GM23338 (cell line): ENCODE results near the gene PARL. TPM values are rescaled to one million over a fixed set of nuclear protein-coding genes. Genes with fewer than 3 reads are reported as not detected.

Experiments
- ATAC-seq: fragments of 200-7000 bp; cut with Tn5 transposase; 3 replicates; pipeline ENCODE4 v1.9.1; 2020
- DNase-seq: peaks from one replicate; pipeline ENCODE4 v3.0.0-alpha.2; 2015; ENCODE audit warnings: low spot score
- H2AFZ ChIP-seq: fragments of 200-600 bp; sonication (generic); 2 replicates; pipeline ENCODE4 v1.8.0; 2016; ENCODE audit warnings: antibody characterized with exemption, mild to moderate bottlenecking, moderate library complexity
- H3F3A ChIP-seq: fragments of 200-600 bp; sonication (generic); replicated peaks from 2 replicates; pipeline ENCODE4 v1.8.0; 2017; ENCODE audit warnings: antibody characterized with exemption, mixed run types, low read depth
- H3K27ac ChIP-seq: fragments of 200-600 bp; sonication (generic); 2 replicates; pipeline ENCODE4 v1.6.1; 2016; ENCODE audit warnings: low read depth
- H3K27me3 ChIP-seq: fragments of 200-600 bp; sonication (generic); 2 replicates; pipeline ENCODE4 v1.8.0; 2016; ENCODE audit warnings: mild to moderate bottlenecking, mixed run types, moderate library complexity; ENCODE audit not compliant: insufficient read depth
- H3K36me3 ChIP-seq: fragments of 200-600 bp; sonication (generic); 2 replicates; pipeline ENCODE4 v1.8.0; 2016; ENCODE audit warnings: mild to moderate bottlenecking; ENCODE audit not compliant: insufficient read depth
- H3K4me1 ChIP-seq: fragments of 200-600 bp; sonication (generic); 2 replicates; pipeline ENCODE4 v1.8.0; 2016; ENCODE audit warnings: mild to moderate bottlenecking, moderate library complexity; ENCODE audit not compliant: insufficient read depth
- H3K4me2 ChIP-seq: fragments of 200-600 bp; sonication (generic); 2 replicates; pipeline ENCODE4 v1.7.1; 2017; ENCODE audit warnings: mixed run types
- H3K4me3 ChIP-seq: fragments of 200-600 bp; sonication (generic); 2 replicates; pipeline ENCODE4 v1.6.1; 2016; ENCODE audit warnings: mixed run types
- H3K79me2 ChIP-seq: fragments of 200-600 bp; sonication (generic); replicated peaks from 2 replicates; pipeline ENCODE4 v1.8.0; 2017; ENCODE audit warnings: mild to moderate bottlenecking; ENCODE audit not compliant: insufficient read depth
- H3K9me2 ChIP-seq: fragments of 200-600 bp; sonication (generic); 2 replicates; pipeline ENCODE4 v1.8.0; 2017; ENCODE audit not compliant: insufficient read depth
- H4K20me1 ChIP-seq: fragments of 200-600 bp; sonication (generic); replicated peaks from 2 replicates; pipeline ENCODE4 v1.8.0; 2017; ENCODE audit warnings: mild to moderate bottlenecking; ENCODE audit not compliant: insufficient read depth
- H3K27ac Mint-ChIP-seq: 2 replicates; pipeline ENCODE4 v1.8.0; 2020; ENCODE audit warnings: inconsistent platforms, mild to moderate bottlenecking, moderate library complexity, mixed read lengths
- H3K27me3 Mint-ChIP-seq: 3 replicates; pipeline ENCODE4 v1.8.0; 2022; ENCODE audit warnings: low read depth, mild to moderate bottlenecking, moderate library complexity, mixed read lengths, inconsistent platforms; ENCODE audit not compliant: insufficient read depth, poor library complexity
- H3K36me3 Mint-ChIP-seq: 3 replicates; pipeline ENCODE4 v1.8.0; 2021; ENCODE audit warnings: low read depth, mild to moderate bottlenecking, inconsistent platforms, moderate library complexity, mixed read lengths
- H3K4me1 Mint-ChIP-seq: 3 replicates; pipeline ENCODE4 v1.8.0; 2020; ENCODE audit warnings: mild to moderate bottlenecking, inconsistent platforms, mixed read lengths
- H3K4me3 Mint-ChIP-seq: 3 replicates; pipeline ENCODE4 v1.8.0; 2021; ENCODE audit warnings: moderate library complexity, mild to moderate bottlenecking, inconsistent platforms, mixed read lengths
- H3K9me3 Mint-ChIP-seq: 3 replicates; pipeline ENCODE4 v1.8.0; 2020; ENCODE audit warnings: moderate library complexity, mild to moderate bottlenecking, inconsistent platforms, mixed read lengths
- CREB1 ChIP-seq: fragments of 250-450 bp; sonication (Bioruptor Pico); IDR thresholded peaks from 2 replicates; pipeline ENCODE4 v1.5.0; 2020; ENCODE audit warnings: low read depth, mild to moderate bottlenecking, moderate library complexity
- CTCF ChIP-seq, 2 experiments: fragments of 200-600 bp in 1 of 2; sonication (generic) in 1 of 2; conservative IDR thresholded peaks; 2 replicates each; pipeline versions ENCODE4 v1.5.1 to v1.6.1; 2016 to 2017; ENCODE audit warnings: antibody characterized with exemption in 2 of 2, low read depth in 2 of 2, mild to moderate bottlenecking in 2 of 2, moderate library complexity in 1 of 2
- ETS1 ChIP-seq: IDR thresholded peaks from 2 replicates; pipeline ENCODE4 v1.6.1; 2016; ENCODE audit warnings: antibody characterized with exemption
- EZH2 ChIP-seq: fragments of 200-600 bp; sonication (generic); IDR thresholded peaks from one replicate; pipeline ENCODE4 v1.8.0; 2017; ENCODE audit warnings: antibody characterized with exemption, mild to moderate bottlenecking, low read depth; ENCODE audit not compliant: unreplicated experiment
- EZH2phosphoT487 ChIP-seq: fragments of 200-600 bp; sonication (generic); IDR thresholded peaks from one replicate; pipeline ENCODE4 v1.8.1; 2018; ENCODE audit warnings: antibody characterized with exemption; ENCODE audit not compliant: unreplicated experiment
- JUNB ChIP-seq: IDR thresholded peaks from one replicate; pipeline ENCODE4 v1.6.1; 2016; ENCODE audit warnings: antibody characterized with exemption; ENCODE audit not compliant: unreplicated experiment
- NANOG ChIP-seq: IDR thresholded peaks from 2 replicates; pipeline ENCODE4 v1.6.1; 2016; ENCODE audit warnings: antibody characterized with exemption, borderline replicate concordance
- POLR2AphosphoS5 ChIP-seq: IDR thresholded peaks from 2 replicates; pipeline ENCODE4 v1.6.1; 2016; ENCODE audit warnings: antibody characterized with exemption, low read depth
- STAT1 ChIP-seq: IDR thresholded peaks from one replicate; pipeline ENCODE4 v1.6.1; 2016; ENCODE audit warnings: antibody characterized with exemption; ENCODE audit not compliant: unreplicated experiment
- ZNF114 ChIP-seq: fragments of 250-450 bp; sonication (Bioruptor Pico); IDR thresholded peaks from 2 replicates; pipeline ENCODE4 v1.5.0; 2020; ENCODE audit warnings: mild to moderate bottlenecking, moderate library complexity
- ZNF331 ChIP-seq: fragments of 250-450 bp; sonication (Bioruptor Pico); IDR thresholded peaks from 2 replicates; pipeline ENCODE4 v1.5.0; 2020; ENCODE audit warnings: low read depth, mild to moderate bottlenecking, moderate library complexity
- polyA plus RNA-seq: library from polyadenylated mRNA; unstranded; fragments of >200 nt; fragmentation: Nextera tagmentation; extraction: Ambion mirVana; gene quantifications from 2 replicates; pipeline ENCODE4 v1.2.1, GENCODE V29; 2016
- total RNA-seq: library from RNA; depleted of rRNA; stranded (reverse); fragments of >200 nt; shearing (Covaris generic); gene quantifications from 2 replicates; pipeline ENCODE4 v1.2.3, GENCODE V29; 2014
- TF ChIP-seq, protein P1 (sequence below): IDR thresholded peaks from one replicate; pipeline ENCODE4 v1.6.1; 2018; ENCODE audit warnings: antibody characterized with exemption; ENCODE audit not compliant: unreplicated experiment
- TF ChIP-seq, protein P2 (sequence below): fragments of 250-450 bp; sonication (Bioruptor Pico); IDR thresholded peaks from 2 replicates; pipeline ENCODE4 v1.5.0; 2020; ENCODE audit warnings: mild to moderate bottlenecking, moderate library complexity

The PARL gene
- total and polyA plus RNA-seq, 2 experiments from 2014 or later, result 67.5 to 78.7 TPM

GRCh38 chr3:183875411-183875810 is 9.3 kb downstream of the PARL start (continued):
- no peak for TF ChIP-seq POLR2AphosphoS5
- no peak for TF ChIP-seq ZNF114 (CRISPR knock-in tag)
- TF ChIP-seq CREB1 (CRISPR knock-in tag), result no peak

GRCh38 chr3:183873914-183874313 is 10.8 kb downstream of the PARL start:
- no peak for DNase-seq
- TF ChIP-seq STAT1 (no peak), POLR2AphosphoS5 (no peak), EZH2 (no peak), JUNB (no peak), ZNF331 (CRISPR knock-in tag) (no peak), EZH2phosphoT487 (no peak), ZNF114 (CRISPR knock-in tag) (no peak), ETS1 (no peak), NANOG (no peak), CTCF (conservative IDR thresholded peaks at IDR 0.05; ENCODE audit: low read depth in 2 of 2) (no peak), CREB1 (CRISPR knock-in tag) (no peak)
- TF ChIP-seq, protein P1, sequence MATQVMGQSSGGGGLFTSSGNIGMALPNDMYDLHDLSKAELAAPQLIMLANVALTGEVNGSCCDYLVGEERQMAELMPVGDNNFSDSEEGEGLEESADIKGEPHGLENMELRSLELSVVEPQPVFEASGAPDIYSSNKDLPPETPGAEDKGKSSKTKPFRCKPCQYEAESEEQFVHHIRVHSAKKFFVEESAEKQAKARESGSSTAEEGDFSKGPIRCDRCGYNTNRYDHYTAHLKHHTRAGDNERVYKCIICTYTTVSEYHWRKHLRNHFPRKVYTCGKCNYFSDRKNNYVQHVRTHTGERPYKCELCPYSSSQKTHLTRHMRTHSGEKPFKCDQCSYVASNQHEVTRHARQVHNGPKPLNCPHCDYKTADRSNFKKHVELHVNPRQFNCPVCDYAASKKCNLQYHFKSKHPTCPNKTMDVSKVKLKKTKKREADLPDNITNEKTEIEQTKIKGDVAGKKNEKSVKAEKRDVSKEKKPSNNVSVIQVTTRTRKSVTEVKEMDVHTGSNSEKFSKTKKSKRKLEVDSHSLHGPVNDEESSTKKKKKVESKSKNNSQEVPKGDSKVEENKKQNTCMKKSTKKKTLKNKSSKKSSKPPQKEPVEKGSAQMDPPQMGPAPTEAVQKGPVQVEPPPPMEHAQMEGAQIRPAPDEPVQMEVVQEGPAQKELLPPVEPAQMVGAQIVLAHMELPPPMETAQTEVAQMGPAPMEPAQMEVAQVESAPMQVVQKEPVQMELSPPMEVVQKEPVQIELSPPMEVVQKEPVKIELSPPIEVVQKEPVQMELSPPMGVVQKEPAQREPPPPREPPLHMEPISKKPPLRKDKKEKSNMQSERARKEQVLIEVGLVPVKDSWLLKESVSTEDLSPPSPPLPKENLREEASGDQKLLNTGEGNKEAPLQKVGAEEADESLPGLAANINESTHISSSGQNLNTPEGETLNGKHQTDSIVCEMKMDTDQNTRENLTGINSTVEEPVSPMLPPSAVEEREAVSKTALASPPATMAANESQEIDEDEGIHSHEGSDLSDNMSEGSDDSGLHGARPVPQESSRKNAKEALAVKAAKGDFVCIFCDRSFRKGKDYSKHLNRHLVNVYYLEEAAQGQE, result no peak
- TF ChIP-seq, protein P2, sequence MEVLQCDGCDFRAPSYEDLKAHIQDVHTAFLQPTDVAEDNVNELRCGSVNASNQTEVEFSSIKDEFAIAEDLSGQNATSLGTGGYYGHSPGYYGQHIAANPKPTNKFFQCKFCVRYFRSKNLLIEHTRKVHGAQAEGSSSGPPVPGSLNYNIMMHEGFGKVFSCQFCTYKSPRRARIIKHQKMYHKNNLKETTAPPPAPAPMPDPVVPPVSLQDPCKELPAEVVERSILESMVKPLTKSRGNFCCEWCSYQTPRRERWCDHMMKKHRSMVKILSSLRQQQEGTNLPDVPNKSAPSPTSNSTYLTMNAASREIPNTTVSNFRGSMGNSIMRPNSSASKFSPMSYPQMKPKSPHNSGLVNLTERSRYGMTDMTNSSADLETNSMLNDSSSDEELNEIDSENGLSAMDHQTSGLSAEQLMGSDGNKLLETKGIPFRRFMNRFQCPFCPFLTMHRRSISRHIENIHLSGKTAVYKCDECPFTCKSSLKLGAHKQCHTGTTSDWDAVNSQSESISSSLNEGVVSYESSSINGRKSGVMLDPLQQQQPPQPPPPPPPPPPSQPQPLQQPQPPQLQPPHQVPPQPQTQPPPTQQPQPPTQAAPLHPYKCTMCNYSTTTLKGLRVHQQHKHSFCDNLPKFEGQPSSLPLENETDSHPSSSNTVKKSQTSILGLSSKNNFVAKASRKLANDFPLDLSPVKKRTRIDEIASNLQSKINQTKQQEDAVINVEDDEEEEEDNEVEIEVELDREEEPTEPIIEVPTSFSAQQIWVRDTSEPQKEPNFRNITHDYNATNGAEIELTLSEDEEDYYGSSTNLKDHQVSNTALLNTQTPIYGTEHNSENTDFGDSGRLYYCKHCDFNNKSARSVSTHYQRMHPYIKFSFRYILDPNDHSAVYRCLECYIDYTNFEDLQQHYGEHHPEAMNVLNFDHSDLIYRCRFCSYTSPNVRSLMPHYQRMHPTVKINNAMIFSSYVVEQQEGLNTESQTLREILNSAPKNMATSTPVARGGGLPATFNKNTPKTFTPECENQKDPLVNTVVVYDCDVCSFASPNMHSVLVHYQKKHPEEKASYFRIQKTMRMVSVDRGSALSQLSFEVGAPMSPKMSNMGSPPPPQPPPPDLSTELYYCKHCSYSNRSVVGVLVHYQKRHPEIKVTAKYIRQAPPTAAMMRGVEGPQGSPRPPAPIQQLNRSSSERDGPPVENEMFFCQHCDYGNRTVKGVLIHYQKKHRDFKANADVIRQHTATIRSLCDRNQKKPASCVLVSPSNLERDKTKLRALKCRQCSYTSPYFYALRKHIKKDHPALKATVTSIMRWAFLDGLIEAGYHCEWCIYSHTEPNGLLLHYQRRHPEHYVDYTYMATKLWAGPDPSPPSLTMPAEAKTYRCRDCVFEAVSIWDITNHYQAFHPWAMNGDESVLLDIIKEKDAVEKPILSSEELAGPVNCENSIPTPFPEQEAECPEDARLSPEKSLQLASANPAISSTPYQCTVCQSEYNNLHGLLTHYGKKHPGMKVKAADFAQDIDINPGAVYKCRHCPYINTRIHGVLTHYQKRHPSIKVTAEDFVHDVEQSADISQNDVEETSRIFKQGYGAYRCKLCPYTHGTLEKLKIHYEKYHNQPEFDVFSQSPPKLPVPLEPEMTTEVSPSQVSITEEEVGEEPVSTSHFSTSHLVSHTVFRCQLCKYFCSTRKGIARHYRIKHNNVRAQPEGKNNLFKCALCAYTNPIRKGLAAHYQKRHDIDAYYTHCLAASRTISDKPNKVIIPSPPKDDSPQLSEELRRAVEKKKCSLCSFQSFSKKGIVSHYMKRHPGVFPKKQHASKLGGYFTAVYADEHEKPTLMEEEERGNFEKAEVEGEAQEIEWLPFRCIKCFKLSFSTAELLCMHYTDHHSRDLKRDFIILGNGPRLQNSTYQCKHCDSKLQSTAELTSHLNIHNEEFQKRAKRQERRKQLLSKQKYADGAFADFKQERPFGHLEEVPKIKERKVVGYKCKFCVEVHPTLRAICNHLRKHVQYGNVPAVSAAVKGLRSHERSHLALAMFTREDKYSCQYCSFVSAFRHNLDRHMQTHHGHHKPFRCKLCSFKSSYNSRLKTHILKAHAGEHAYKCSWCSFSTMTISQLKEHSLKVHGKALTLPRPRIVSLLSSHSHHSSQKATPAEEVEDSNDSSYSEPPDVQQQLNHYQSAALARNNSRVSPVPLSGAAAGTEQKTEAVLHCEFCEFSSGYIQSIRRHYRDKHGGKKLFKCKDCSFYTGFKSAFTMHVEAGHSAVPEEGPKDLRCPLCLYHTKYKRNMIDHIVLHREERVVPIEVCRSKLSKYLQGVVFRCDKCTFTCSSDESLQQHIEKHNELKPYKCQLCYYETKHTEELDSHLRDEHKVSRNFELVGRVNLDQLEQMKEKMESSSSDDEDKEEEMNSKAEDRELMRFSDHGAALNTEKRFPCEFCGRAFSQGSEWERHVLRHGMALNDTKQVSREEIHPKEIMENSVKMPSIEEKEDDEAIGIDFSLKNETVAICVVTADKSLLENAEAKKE, result no peak
- Histone ChIP-seq H3K36me3 (no peaks in the 10 kb centered on the region; the same call in 1 of the 2 replicates), H4K20me1 (peaks cover 58% of the 10 kb centered on the region), H3K4me1 (peaks cover 4% of the 10 kb centered on the region; the same call in 1 of the 2 replicates), H3K9me2 (no peaks in the 10 kb centered on the region), H3K4me3 (no peak overlapping the region), H3F3A (no peaks in the 10 kb centered on the region), H3K27ac (no peak overlapping the region), H2AFZ (no peak overlapping the region), H3K27me3 (no peaks in the 10 kb centered on the region), H3K79me2 (peaks cover 97% of the 10 kb centered on the region), H3K4me2 (no peak overlapping the region)
- no peak for ATAC-seq
- H3K27me3 Mint-ChIP-seq, result peaks cover 2% of the 10 kb centered on the region
- peaks cover 10% of the 10 kb centered on the region; the same call in 2 of the 3 replicates for H3K4me1 Mint-ChIP-seq
- H3K36me3 Mint-ChIP-seq, result no peaks in the 10 kb centered on the region; the same call in 2 of the 3 replicates
- no peak overlapping the region for H3K4me3 Mint-ChIP-seq
- no peaks in the 10 kb centered on the region; the same call in 1 of the 3 replicates for H3K9me3 Mint-ChIP-seq
- no peak overlapping the region for H3K27ac Mint-ChIP-seq
